PC-9 (cell line): ENCODE results near the gene TCTN3. TPM values are rescaled to one million over a fixed set of nuclear protein-coding genes. Genes with fewer than 3 reads are reported as not detected.

ENCODE experiments used
- BruUV-seq: library from RNA; stranded (reverse); fragments of 400-500 nt; replicated peaks from 2 replicates; lab custom pipeline; 2021; lab: Mats Ljungman, UMichigan
- CTCF ChIA-PET: fragments of 300-600 bp; sonication (Branson Sonifier 250); formaldehyde crosslinking; loops from one replicate; lab custom pipeline; 2022; ENCODE audit warnings: antibody characterized with exemption; lab: Charles Lee
- POLR2A ChIA-PET: fragments of 300-600 bp; sonication (Branson Sonifier 250); formaldehyde crosslinking; loops from one replicate; lab custom pipeline; 2022; ENCODE audit warnings: antibody characterized with exemption; ENCODE audit not compliant: unreplicated experiment; lab: Charles Lee
- DNase-seq, 2 experiments: peaks; one replicate each; pipeline versions ENCODE4 v3.0.0 to v3.0.0-alpha.2; 2015 to 2022; ENCODE audit warnings: mixed read lengths in 1 of 2
- H2AFZ ChIP-seq: fragments of 200-600 bp; sonication (generic); 2 replicates; pipeline ENCODE4 v1.8.1; 2017; ENCODE audit warnings: antibody characterized with exemption
- H3F3A ChIP-seq: fragments of 200-600 bp; sonication (generic); 2 replicates; pipeline ENCODE4 v1.8.1; 2017; ENCODE audit warnings: antibody characterized with exemption, mild to moderate bottlenecking, low read depth; ENCODE audit not compliant: insufficient read depth
- H3K27ac ChIP-seq: fragments of 200-600 bp; sonication (generic); 2 replicates; pipeline ENCODE4 v1.6.1; 2016; ENCODE audit warnings: mixed run types
- H3K27me3 ChIP-seq: fragments of 200-600 bp; sonication (generic); 2 replicates; pipeline ENCODE4 v1.6.1; 2016; ENCODE audit warnings: low read depth, mixed run types; ENCODE audit not compliant: insufficient read depth
- H3K36me3 ChIP-seq: fragments of 200-600 bp; sonication (generic); 2 replicates; pipeline ENCODE4 v1.6.1; 2016; ENCODE audit warnings: low read depth, mixed run types
- H3K4me1 ChIP-seq: fragments of 200-600 bp; sonication (generic); replicated peaks from 2 replicates; pipeline ENCODE4 v1.6.1; 2016; ENCODE audit warnings: mixed run types; ENCODE audit not compliant: insufficient read depth
- H3K4me2 ChIP-seq: fragments of 200-600 bp; sonication (generic); 2 replicates; pipeline ENCODE4 v1.6.1; 2017; ENCODE audit warnings: mixed run types
- H3K4me3 ChIP-seq: fragments of 200-600 bp; sonication (generic); 2 replicates; pipeline ENCODE4 v1.6.1; 2016; ENCODE audit warnings: mixed run types
- H3K79me2 ChIP-seq: fragments of 200-600 bp; sonication (generic); 2 replicates; pipeline ENCODE4 v1.6.1; 2017; ENCODE audit warnings: low read depth, mixed run types
- H3K9me2 ChIP-seq: fragments of 200-600 bp; sonication (generic); 2 replicates; pipeline ENCODE4 v1.8.1; 2017; ENCODE audit warnings: mild to moderate bottlenecking; ENCODE audit not compliant: insufficient read depth
- H3K9me3 ChIP-seq: fragments of 200-600 bp; sonication (generic); 2 replicates; pipeline ENCODE4 v1.8.1; 2016; ENCODE audit warnings: low read depth; ENCODE audit not compliant: insufficient read depth
- H4K20me1 ChIP-seq: fragments of 200-600 bp; sonication (generic); 2 replicates; pipeline ENCODE4 v1.8.1; 2017; ENCODE audit not compliant: insufficient read depth
- EZH2 ChIP-seq: fragments of 200-600 bp; sonication (generic); IDR thresholded peaks from 2 replicates; pipeline ENCODE4 v1.8.0; 2017; ENCODE audit warnings: antibody characterized with exemption, low read depth
- intact Hi-C: fragments of 100-400 bp; cut with micrococcal nuclease; formaldehyde crosslinking; loops from one replicate; pipeline ENCODE4 v1.10.0; 2022; ENCODE audit not compliant: unreplicated experiment
- total RNA-seq: library from RNA; stranded (reverse); gene quantifications from 2 replicates; pipeline ENCODE4 v1.2.3, GENCODE V29; 2021
- TF ChIP-seq, protein P1 (sequence below): fragments of 200-600 bp; sonication (generic); conservative IDR thresholded peaks from 2 replicates; pipeline ENCODE4 v1.6.1; 2017; ENCODE audit warnings: mixed run types, antibody characterized with exemption, mild to moderate bottlenecking, moderate library complexity

TCTN3 gene
- total RNA-seq, 1 experiment from 2014 or later, result 18.1 TPM

DNA sequence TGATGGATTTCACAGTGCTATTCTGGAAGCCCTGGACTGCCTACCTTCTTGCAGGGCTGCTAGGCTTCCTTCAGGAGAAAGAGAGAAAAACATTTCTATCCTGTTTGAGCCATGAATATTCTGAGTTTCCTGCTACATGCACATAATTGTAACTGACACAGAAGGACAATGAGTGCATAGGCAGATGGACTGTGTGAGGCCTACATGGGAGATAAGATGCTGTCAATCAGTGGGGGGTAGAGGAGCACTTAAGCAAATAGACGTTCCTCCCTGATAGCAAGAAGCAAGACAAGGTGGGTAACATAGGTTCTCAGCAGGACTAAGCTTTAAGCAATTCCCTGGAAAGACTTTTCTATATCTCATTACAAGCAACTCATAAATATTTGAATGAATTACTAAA, 48.8 kb downstream of the TCTN3 start:
- no peak for DNase-seq
- ChIA-PET CTCF (no interaction called here), POLR2A (no interaction called here)
- no peak overlapping the region for H3K4me2 ChIP-seq
- H3K27ac ChIP-seq, result no peak overlapping the region
- intact Hi-C loops, result no loop called here
- no peak overlapping the region for H3K4me3 ChIP-seq
- no peak overlapping the region for H2AFZ ChIP-seq
- no peaks in the 10 kb centered on the region for H3K9me3 ChIP-seq
- H3K4me1 ChIP-seq, result no peaks in the 10 kb centered on the region
- no peaks in the 10 kb centered on the region for H3F3A ChIP-seq
- no peaks in the 10 kb centered on the region for H3K36me3 ChIP-seq
- BruUV-seq, result no TSS peak
- no peaks in the 10 kb centered on the region for H3K79me2 ChIP-seq
- TF ChIP-seq EZH2, result no peak
- TF ChIP-seq, protein P1, sequence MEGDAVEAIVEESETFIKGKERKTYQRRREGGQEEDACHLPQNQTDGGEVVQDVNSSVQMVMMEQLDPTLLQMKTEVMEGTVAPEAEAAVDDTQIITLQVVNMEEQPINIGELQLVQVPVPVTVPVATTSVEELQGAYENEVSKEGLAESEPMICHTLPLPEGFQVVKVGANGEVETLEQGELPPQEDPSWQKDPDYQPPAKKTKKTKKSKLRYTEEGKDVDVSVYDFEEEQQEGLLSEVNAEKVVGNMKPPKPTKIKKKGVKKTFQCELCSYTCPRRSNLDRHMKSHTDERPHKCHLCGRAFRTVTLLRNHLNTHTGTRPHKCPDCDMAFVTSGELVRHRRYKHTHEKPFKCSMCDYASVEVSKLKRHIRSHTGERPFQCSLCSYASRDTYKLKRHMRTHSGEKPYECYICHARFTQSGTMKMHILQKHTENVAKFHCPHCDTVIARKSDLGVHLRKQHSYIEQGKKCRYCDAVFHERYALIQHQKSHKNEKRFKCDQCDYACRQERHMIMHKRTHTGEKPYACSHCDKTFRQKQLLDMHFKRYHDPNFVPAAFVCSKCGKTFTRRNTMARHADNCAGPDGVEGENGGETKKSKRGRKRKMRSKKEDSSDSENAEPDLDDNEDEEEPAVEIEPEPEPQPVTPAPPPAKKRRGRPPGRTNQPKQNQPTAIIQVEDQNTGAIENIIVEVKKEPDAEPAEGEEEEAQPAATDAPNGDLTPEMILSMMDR, result no peak
- H3K27me3 ChIP-seq, result no peaks in the 10 kb centered on the region
- H3K9me2 ChIP-seq, result no peaks in the 10 kb centered on the region
- no peaks in the 10 kb centered on the region for H4K20me1 ChIP-seq

DNA sequence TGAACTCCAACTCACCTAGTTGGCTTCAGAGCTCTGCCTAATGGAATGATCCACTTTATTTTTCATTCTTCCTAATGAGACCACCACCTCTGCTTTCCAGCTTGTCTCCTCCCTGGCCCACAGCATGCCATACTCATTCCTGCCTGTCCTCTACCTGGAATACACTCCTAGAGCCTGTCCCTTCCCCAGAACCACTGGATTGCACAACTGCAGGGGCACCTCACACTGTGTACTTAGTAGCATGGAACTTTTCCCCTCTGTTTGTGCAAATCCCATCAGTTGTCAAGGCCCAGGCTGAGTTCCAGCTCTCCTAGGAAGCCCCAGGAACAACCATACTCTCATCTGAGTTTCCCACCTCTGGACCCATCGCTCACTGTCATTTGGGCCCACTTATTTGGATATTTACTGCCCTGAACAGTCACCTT, 52.8 kb downstream of the TCTN3 start:
- intact Hi-C loops, result no loop called here
- H3K9me2 ChIP-seq, result no peaks in the 10 kb centered on the region
- no TSS peak for BruUV-seq
- no peak overlapping the region for H3K27ac ChIP-seq
- H3F3A ChIP-seq, result no peaks in the 10 kb centered on the region
- no peak overlapping the region for H3K4me3 ChIP-seq
- ChIA-PET POLR2A (no interaction called here), CTCF (no interaction called here)
- TF ChIP-seq, protein P1, result no peak
- TF ChIP-seq EZH2, result no peak
- no peak overlapping the region for H3K4me2 ChIP-seq
- H3K9me3 ChIP-seq, result no peaks in the 10 kb centered on the region
- no peak for DNase-seq
- H3K4me1 ChIP-seq, result no peaks in the 10 kb centered on the region
- no peaks in the 10 kb centered on the region for H3K27me3 ChIP-seq
- no peak overlapping the region for H2AFZ ChIP-seq
- no peaks in the 10 kb centered on the region for H4K20me1 ChIP-seq
- H3K36me3 ChIP-seq, result no peaks in the 10 kb centered on the region
- H3K79me2 ChIP-seq, result no peaks in the 10 kb centered on the region

DNA sequence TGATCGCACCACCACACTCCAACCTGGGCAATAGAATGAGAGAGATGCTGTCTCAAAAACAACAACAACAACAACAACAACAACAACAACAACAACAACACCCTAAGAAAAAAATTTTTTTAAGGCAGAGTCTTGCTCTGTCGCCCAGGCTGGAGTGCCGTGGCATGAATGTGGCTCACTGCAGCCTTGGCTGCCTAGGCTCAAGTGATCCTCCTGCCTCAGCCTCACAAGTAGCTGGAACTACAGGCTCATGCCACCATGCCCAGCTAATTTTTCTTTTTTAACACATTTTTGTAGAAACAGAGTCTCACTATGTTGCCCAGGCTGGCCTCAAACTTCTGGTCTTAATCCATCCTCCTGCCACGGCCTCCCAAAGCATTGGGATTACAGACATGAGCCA, 55.8 kb downstream of the TCTN3 start:
- TF ChIP-seq, protein P1, result no peak
- no peak for TF ChIP-seq EZH2
- intact Hi-C loops, result no loop called here
- Histone ChIP-seq H3F3A (no peaks in the 10 kb centered on the region), H3K4me2 (no peak overlapping the region), H3K4me3 (no peak overlapping the region), H2AFZ (no peak overlapping the region), H3K36me3 (no peaks in the 10 kb centered on the region), H3K9me3 (no peaks in the 10 kb centered on the region), H4K20me1 (no peaks in the 10 kb centered on the region), H3K27ac (no peak overlapping the region), H3K4me1 (no peaks in the 10 kb centered on the region), H3K27me3 (no peaks in the 10 kb centered on the region), H3K79me2 (no peaks in the 10 kb centered on the region), H3K9me2 (no peaks in the 10 kb centered on the region)
- no TSS peak for BruUV-seq
- DNase-seq, result no peak
- ChIA-PET POLR2A (no interaction called here), CTCF (interaction anchor here (0.6 kb wide), 1 partner anchor 26 kb away, joined by 3 read pairs; no protein-coding TSS in a partner anchor)
